ENCODE measurements around the gene HDGFL1. TPM values are rescaled to one million over a fixed set of nuclear protein-coding genes. Genes with fewer than 3 reads are reported as not detected.

Gene HDGFL1
- total RNA-seq, 1 experiment from 2014 or later, result not detected

DNA sequence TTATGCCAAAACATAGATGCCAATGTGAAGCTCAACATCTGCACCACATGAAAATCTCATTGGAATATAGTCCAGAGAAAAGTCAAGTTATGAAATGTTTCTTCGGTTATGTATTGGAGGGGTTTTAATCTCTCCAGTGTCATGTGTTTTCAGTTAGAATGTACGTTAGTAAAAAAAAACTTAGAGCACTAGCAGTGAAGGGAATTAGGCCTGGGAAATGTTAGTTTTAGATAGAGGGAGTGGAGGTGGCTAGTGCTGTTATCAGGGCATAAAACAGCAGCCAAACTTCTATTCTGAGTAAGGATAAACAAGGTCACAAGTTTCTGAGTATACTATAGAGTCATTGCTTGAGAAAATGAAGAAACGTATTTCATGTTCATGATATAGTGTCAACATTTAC, 42.9 kb downstream of the HDGFL1 start:
- Histone ChIP-seq H3K4me1 (ENCODE audit: insufficient read depth, low read length, poor library complexity, severe bottlenecking) (no peaks in the 10 kb centered on the region), H3K36me3 (ENCODE audit: insufficient read depth, low read length, poor library complexity, severe bottlenecking) (no peaks in the 10 kb centered on the region), H3K9me3 (ENCODE audit: low read depth, low read length, poor library complexity, severe bottlenecking) (no peaks in the 10 kb centered on the region), H3K27ac (ENCODE audit: low read depth, low read length, poor library complexity, severe bottlenecking) (no peak overlapping the region), H3K4me3 (ENCODE audit: low read depth, low read length, poor library complexity, severe bottlenecking) (no peak overlapping the region), H3K27me3 (replicated peaks; ENCODE audit: insufficient read depth, low read depth, low read length, poor library complexity) (no peaks in the 10 kb centered on the region)
- ChIA-PET CTCF (no interaction called here), POLR2A (ENCODE audit: low non-redundant PET) (no interaction called here)
- no TSS peak for BruUV-seq (replicated peaks)
- TF ChIP-seq, protein P1, sequence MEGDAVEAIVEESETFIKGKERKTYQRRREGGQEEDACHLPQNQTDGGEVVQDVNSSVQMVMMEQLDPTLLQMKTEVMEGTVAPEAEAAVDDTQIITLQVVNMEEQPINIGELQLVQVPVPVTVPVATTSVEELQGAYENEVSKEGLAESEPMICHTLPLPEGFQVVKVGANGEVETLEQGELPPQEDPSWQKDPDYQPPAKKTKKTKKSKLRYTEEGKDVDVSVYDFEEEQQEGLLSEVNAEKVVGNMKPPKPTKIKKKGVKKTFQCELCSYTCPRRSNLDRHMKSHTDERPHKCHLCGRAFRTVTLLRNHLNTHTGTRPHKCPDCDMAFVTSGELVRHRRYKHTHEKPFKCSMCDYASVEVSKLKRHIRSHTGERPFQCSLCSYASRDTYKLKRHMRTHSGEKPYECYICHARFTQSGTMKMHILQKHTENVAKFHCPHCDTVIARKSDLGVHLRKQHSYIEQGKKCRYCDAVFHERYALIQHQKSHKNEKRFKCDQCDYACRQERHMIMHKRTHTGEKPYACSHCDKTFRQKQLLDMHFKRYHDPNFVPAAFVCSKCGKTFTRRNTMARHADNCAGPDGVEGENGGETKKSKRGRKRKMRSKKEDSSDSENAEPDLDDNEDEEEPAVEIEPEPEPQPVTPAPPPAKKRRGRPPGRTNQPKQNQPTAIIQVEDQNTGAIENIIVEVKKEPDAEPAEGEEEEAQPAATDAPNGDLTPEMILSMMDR (conservative IDR thresholded peaks at IDR 0.05; ENCODE audit: low read depth, low read length), result no peak
- no peak for TF ChIP-seq EZH2 (IDR thresholded peaks at IDR 0.05; ENCODE audit: borderline replicate concordance, low read depth, low read length, poor library complexity, severe bottlenecking)
- intact Hi-C loops (cut with micrococcal nuclease; ENCODE audit: unreplicated experiment), result no loop called here
- no peak for DNase-seq (ENCODE audit: low spot score)

DNA sequence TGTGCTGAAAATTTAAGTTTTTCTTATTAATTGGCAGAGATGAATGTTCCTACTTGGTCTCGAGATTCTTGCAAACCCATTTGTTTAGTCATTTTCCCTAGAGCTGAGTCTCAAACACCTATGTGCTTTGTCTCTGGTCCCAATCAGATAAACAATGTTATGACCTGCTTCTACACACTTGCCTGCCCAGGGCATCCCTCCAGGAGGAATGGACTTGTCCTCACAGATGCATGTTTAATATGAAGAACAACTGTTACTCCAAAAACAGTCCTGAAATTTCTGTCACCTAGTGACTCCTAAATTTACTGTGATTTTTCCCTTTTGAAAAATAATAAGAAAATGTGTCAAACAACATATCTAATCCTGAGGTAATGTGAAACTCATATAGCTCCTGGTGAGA, 43.7 kb downstream of the HDGFL1 start:
- TF ChIP-seq EZH2 (IDR thresholded peaks at IDR 0.05; ENCODE audit: borderline replicate concordance, low read depth, low read length, poor library complexity, severe bottlenecking), result no peak
- TF ChIP-seq, protein P1 (conservative IDR thresholded peaks at IDR 0.05; ENCODE audit: low read depth, low read length), result no peak
- no peaks in the 10 kb centered on the region for H3K9me3 ChIP-seq (ENCODE audit: low read depth, low read length, poor library complexity, severe bottlenecking)
- no peak overlapping the region for H3K4me3 ChIP-seq (ENCODE audit: low read depth, low read length, poor library complexity, severe bottlenecking)
- H3K27me3 ChIP-seq (replicated peaks; ENCODE audit: insufficient read depth, low read depth, low read length, poor library complexity), result no peaks in the 10 kb centered on the region
- DNase-seq (ENCODE audit: low spot score), result no peak
- no peaks in the 10 kb centered on the region for H3K4me1 ChIP-seq (ENCODE audit: insufficient read depth, low read length, poor library complexity, severe bottlenecking)
- POLR2A ChIA-PET (ENCODE audit: low non-redundant PET), result no interaction called here
- no peaks in the 10 kb centered on the region for H3K36me3 ChIP-seq (ENCODE audit: insufficient read depth, low read length, poor library complexity, severe bottlenecking)
- intact Hi-C loops (cut with micrococcal nuclease; ENCODE audit: unreplicated experiment), result no loop called here
- no TSS peak for BruUV-seq (replicated peaks)
- H3K27ac ChIP-seq (ENCODE audit: low read depth, low read length, poor library complexity, severe bottlenecking), result no peak overlapping the region
- CTCF ChIA-PET, result no interaction called here

DNA sequence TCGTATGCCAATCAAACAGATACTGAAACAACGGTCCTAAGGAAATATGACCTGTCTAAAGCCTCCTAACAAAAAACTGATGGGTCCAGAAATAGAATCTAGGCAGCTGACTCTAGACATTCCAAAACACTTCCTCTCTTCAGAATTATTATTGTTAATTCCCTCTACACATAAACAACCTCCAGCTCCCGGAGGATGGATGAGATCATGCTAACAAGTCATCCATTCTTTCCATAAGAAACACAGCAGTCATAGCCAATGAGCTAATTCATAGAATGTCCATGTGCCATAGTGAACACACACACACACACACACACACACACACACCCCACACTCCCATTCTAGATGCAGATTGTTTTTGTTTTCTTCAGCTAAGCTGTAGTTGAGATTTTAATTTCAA, 44.3 kb downstream of the HDGFL1 start:
- ChIA-PET POLR2A (ENCODE audit: low non-redundant PET) (interaction anchor here (0.6 kb wide), 1 partner anchor 1147 kb away, joined by 8 read pairs; no protein-coding TSS in a partner anchor), CTCF (no interaction called here)
- H3K4me3 ChIP-seq (ENCODE audit: low read depth, low read length, poor library complexity, severe bottlenecking), result no peak overlapping the region
- no peaks in the 10 kb centered on the region for H3K27me3 ChIP-seq (replicated peaks; ENCODE audit: insufficient read depth, low read depth, low read length, poor library complexity)
- intact Hi-C loops (cut with micrococcal nuclease; ENCODE audit: unreplicated experiment), result no loop called here
- no peaks in the 10 kb centered on the region for H3K9me3 ChIP-seq (ENCODE audit: low read depth, low read length, poor library complexity, severe bottlenecking)
- TF ChIP-seq, protein P1 (conservative IDR thresholded peaks at IDR 0.05; ENCODE audit: low read depth, low read length), result no peak
- H3K4me1 ChIP-seq (ENCODE audit: insufficient read depth, low read length, poor library complexity, severe bottlenecking), result no peaks in the 10 kb centered on the region
- no peak for DNase-seq (ENCODE audit: low spot score)
- no peak overlapping the region for H3K27ac ChIP-seq (ENCODE audit: low read depth, low read length, poor library complexity, severe bottlenecking)
- BruUV-seq (replicated peaks), result no TSS peak
- H3K36me3 ChIP-seq (ENCODE audit: insufficient read depth, low read length, poor library complexity, severe bottlenecking), result no peaks in the 10 kb centered on the region

All from A673 (cell line).